LNCaP clone FGC (cell line): Measurements from ENCODE around the gene TNKS1BP1.
"Not testable (repeated sequence)": the region's sequence is repeated elsewhere in the genome, so short reads cannot be mapped to it uniquely, and the experiment has no call there.

Experiments
- DNase-seq: peaks from one replicate; pipeline ENCODE4 v3.0.0-alpha.2; 2011; ENCODE audit warnings: low read depth
- H3K4me3 ChIP-seq: 2 replicates; pipeline ENCODE4 v1.5.1; 2011; ENCODE audit warnings: mild to moderate bottlenecking, low read depth, low read length, control low read depth
- CTCF ChIP-seq: IDR thresholded peaks from 2 replicates; pipeline ENCODE4 v1.5.1; 2012; ENCODE audit warnings: mild to moderate bottlenecking; ENCODE audit not compliant: control insufficient read depth, insufficient read depth; ENCODE audit errors: extremely low read depth

Gene TNKS1BP1

GRCh38 chr11:57300785-57301184 is 24.0 kb downstream of the TNKS1BP1 start:
- TF ChIP-seq CTCF: no peak
- no peak for DNase-seq
- no peak overlapping the region for H3K4me3 ChIP-seq

- no peak for DNase-seq
- H3K4me3 ChIP-seq: no peak overlapping the region
- no peak for TF ChIP-seq CTCF
These were observed 25.5 kb downstream of the TNKS1BP1 start for GRCh38 chr11:57299150-57299737.

GRCh38 chr11:57297221-57297620 is 27.5 kb downstream of the TNKS1BP1 start:
- no peak for DNase-seq
- no peak for TF ChIP-seq CTCF

GRCh38 chr11:57296205-57296604 is 28.5 kb downstream of the TNKS1BP1 start:
- not testable (repeated sequence) for H3K4me3 ChIP-seq, DNase-seq

More at GRCh38 chr11:57297221-57297620, 27.5 kb downstream of the TNKS1BP1 start:
- no peak overlapping the region for H3K4me3 ChIP-seq

- TF ChIP-seq CTCF: no peak
- peak; percentile 52 for DNase-seq
- H3K4me3 ChIP-seq: no peak overlapping the region
These were observed 30.3 kb downstream of the TNKS1BP1 start for GRCh38 chr11:57294225-57295131.

- no peak overlapping the region for H3K4me3 ChIP-seq
- no peak for TF ChIP-seq CTCF
- DNase-seq: no peak
These were observed 34.5 kb downstream of the TNKS1BP1 start for GRCh38 chr11:57290288-57290687.

- DNase-seq: no peak
- TF ChIP-seq CTCF: no peak
- H3K4me3 ChIP-seq: no peak overlapping the region
These were observed 35.8 kb downstream of the TNKS1BP1 start for GRCh38 chr11:57288771-57289579.
